Keratinocyte (primary cell): Measurements from ENCODE around the gene ORAI3. TPM values are rescaled to one million over a fixed set of nuclear protein-coding genes. Genes with fewer than 3 reads are reported as not detected.
A peak's percentile ranks its signal among the peaks of the same experiment; 100 is the strongest.

Experiments used
- DNase-seq: peaks from one replicate; pipeline ENCODE4 v3.0.0-alpha.2; 2011; ENCODE audit warnings: low read depth, missing footprints, low spot score
- FAIRE-seq: peaks from 2 replicates; lab custom pipeline; 2011; peaks lifted over from hg19 to GRCh38; lab: Jason Lieb, UNC
- H2AFZ ChIP-seq: 2 replicates; pipeline ENCODE4 v1.6.0; 2012; ENCODE audit warnings: low read length, control low read depth, inconsistent platforms; ENCODE audit not compliant: control insufficient read depth
- H3K27ac ChIP-seq: 2 replicates; pipeline ENCODE4 v1.5.1; 2011; ENCODE audit warnings: low read length; ENCODE audit not compliant: control insufficient read depth, insufficient read depth
- H3K27me3 ChIP-seq: 3 replicates; pipeline ENCODE4 v1.6.0; 2011; ENCODE audit warnings: low read length; ENCODE audit not compliant: control insufficient read depth, insufficient read depth; ENCODE audit errors: extremely low read depth
- H3K36me3 ChIP-seq, 2 experiments: 2 replicates in 1 of 2; 3 replicates in 1 of 2; pipeline ENCODE4 v1.5.1; 2011; ENCODE audit warnings: low read length in 2 of 2, mild to moderate bottlenecking in 1 of 2; ENCODE audit not compliant: control insufficient read depth in 2 of 2, insufficient read depth in 2 of 2; ENCODE audit errors: extremely low read depth in 1 of 2
- H3K4me1 ChIP-seq: 3 replicates; pipeline ENCODE4 v1.5.1; 2011; ENCODE audit warnings: low read length; ENCODE audit not compliant: control insufficient read depth, insufficient read depth; ENCODE audit errors: extremely low read depth
- H3K4me2 ChIP-seq: 3 replicates; pipeline ENCODE4 v1.6.0; 2011; ENCODE audit warnings: low read depth, low read length; ENCODE audit not compliant: control insufficient read depth, insufficient read depth; ENCODE audit errors: extremely low read depth
- H3K4me3 ChIP-seq, 3 experiments: fragments of 200-600 bp in 1 of 3; sonication (generic) in 1 of 3; 2 replicates in 2 of 3; 3 replicates in 1 of 3; pipeline ENCODE4 v1.5.1; 2011 to 2016; ENCODE audit warnings: low read length in 3 of 3, mild to moderate bottlenecking in 3 of 3, control low read depth in 2 of 3, inconsistent platforms in 1 of 3, low read depth in 1 of 3, mixed read lengths in 1 of 3, mixed run types in 1 of 3, moderate library complexity in 1 of 3; ENCODE audit not compliant: control insufficient read depth in 2 of 3, insufficient read depth in 2 of 3; ENCODE audit errors: extremely low read depth in 1 of 3
- H3K79me2 ChIP-seq: 2 replicates; pipeline ENCODE4 v1.6.0; 2012; ENCODE audit warnings: low read length; ENCODE audit not compliant: control insufficient read depth, insufficient read depth
- H3K9ac ChIP-seq: 3 replicates; pipeline ENCODE4 v1.6.0; 2011; ENCODE audit warnings: low read length; ENCODE audit not compliant: control insufficient read depth, insufficient read depth; ENCODE audit errors: extremely low read depth
- H3K9me1 ChIP-seq: 3 replicates; pipeline ENCODE4 v1.6.0; 2011; ENCODE audit warnings: low read length; ENCODE audit not compliant: control insufficient read depth, insufficient read depth; ENCODE audit errors: extremely low read depth
- H3K9me3 ChIP-seq: 2 replicates; pipeline ENCODE4 v1.5.1; 2012; ENCODE audit warnings: low read depth, low read length; ENCODE audit not compliant: control insufficient read depth
- H4K20me1 ChIP-seq: 3 replicates; pipeline ENCODE4 v1.6.0; 2011; ENCODE audit warnings: low read length; ENCODE audit not compliant: control insufficient read depth, insufficient read depth; ENCODE audit errors: extremely low read depth
- EZH2 ChIP-seq: IDR thresholded peaks from one replicate; pipeline ENCODE4 v1.6.1; 2012; ENCODE audit warnings: inconsistent platforms, mild to moderate bottlenecking, low read length, moderate library complexity
- dilution Hi-C: fragments of 300-500 bp; cut with MboI; formaldehyde crosslinking; loops from one replicate; pipeline ENCODE4 v1.7.0; 2020; ENCODE audit warnings: low sequenced_read_pairs; ENCODE audit not compliant: extremely low pct_ligation_motif_present
- polyA plus RNA-seq, 5 experiments: library from polyadenylated mRNA; depleted of rRNA in 3 of 5; stranded (reverse) in 3 of 5; stranded (forward) in 1 of 5; unstranded in 1 of 5; fragments of >200 nt; gene quantifications; 1 replicate in 1 of 5; 2 replicates in 3 of 5; 3 replicates in 1 of 5; pipeline versions ENCODE4 v1.2.1 to v1.2.3, GENCODE V29; 2011 to 2012; ENCODE audit warnings: missing spikeins in 2 of 5, low read depth in 1 of 5, low replicate concordance in 1 of 5
- TF ChIP-seq, protein P1 (sequence below), 3 experiments: IDR thresholded peaks in 1 of 3; conservative IDR thresholded peaks in 1 of 3; optimal IDR thresholded peaks in 1 of 3; 2 replicates in 2 of 3; 3 replicates in 1 of 3; pipeline versions ENCODE3 to v1.5.1; 2011; ENCODE audit warnings: low read length in 3 of 3, mild to moderate bottlenecking in 3 of 3, moderate library complexity in 2 of 3, control low read depth in 1 of 3, inconsistent platforms in 1 of 3; ENCODE audit not compliant: insufficient read depth in 2 of 3; ENCODE audit errors: extremely low read depth in 1 of 3

ORAI3 gene
- polyA plus RNA-seq, 1 donor (not counting 4 experiments of a cell fraction or from before 2014, with no cell fraction given) = 8.1 TPM

DNA sequence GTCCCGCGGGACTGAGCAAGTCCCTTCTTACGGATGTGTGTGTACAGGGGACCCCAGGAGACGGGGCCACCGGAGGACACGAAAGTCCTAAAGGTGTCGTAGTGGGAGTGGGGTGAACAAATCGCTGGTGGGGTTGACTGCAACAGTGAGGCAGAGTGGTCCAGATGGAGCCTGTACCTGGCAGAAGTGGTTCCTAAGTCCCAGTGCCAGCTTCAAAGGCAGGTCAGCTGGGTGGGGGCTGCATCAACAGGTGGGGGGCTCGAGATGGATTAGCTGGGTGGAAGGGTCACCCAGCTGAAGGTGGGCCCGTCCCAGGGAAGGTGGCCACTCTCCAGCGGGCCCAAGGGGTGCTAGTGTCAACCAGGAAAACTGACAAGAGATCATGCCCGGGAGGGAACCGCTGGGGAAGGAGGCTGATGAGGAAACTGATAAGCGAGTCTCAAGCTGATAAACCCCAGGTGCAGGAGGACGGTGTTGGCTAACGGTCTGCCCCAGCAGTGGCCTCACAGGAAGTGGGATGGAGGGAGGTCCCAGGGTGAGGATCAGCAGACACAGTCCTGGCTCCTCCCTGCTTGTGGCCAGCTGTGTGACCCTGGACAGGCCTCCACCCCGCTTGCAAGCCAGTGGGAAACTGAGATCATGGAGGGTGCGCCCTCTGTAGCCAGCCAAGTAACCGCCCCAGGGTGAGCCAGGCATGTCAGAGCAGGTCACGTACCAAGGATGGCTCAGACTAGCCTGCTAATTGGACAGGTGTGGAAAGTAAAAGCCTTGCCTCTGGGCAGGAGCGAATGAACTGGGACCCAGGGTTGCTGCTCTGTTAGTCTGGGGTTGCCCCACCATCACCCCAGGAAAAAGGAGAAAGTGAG lies 1.0 kb downstream of the ORAI3 start:
- Histone ChIP-seq H4K20me1 (no peaks in the 10 kb centered on the region), H3K9me3 (no peaks in the 10 kb centered on the region), H3K4me1 (peaks cover 19% of the 10 kb centered on the region), H3K4me3 (peak overlapping the region; percentile 50 to 84 (median 82)), H2AFZ (no peak overlapping the region), H3K9ac (peak overlapping the region; percentile 83), H3K36me3 (peaks cover 5 to 8% of the 10 kb centered on the region in 2 experiments), H3K27ac (peak overlapping the region; percentile 83), H3K4me2 (peak overlapping the region; percentile 98), H3K9me1 (no peaks in the 10 kb centered on the region), H3K79me2 (no peaks in the 10 kb centered on the region), H3K27me3 (no peaks in the 10 kb centered on the region)
- DNase-seq (peak; percentile 98), FAIRE-seq (peak; percentile 91)
- no peak for TF ChIP-seq EZH2
- TF ChIP-seq, protein P1, sequence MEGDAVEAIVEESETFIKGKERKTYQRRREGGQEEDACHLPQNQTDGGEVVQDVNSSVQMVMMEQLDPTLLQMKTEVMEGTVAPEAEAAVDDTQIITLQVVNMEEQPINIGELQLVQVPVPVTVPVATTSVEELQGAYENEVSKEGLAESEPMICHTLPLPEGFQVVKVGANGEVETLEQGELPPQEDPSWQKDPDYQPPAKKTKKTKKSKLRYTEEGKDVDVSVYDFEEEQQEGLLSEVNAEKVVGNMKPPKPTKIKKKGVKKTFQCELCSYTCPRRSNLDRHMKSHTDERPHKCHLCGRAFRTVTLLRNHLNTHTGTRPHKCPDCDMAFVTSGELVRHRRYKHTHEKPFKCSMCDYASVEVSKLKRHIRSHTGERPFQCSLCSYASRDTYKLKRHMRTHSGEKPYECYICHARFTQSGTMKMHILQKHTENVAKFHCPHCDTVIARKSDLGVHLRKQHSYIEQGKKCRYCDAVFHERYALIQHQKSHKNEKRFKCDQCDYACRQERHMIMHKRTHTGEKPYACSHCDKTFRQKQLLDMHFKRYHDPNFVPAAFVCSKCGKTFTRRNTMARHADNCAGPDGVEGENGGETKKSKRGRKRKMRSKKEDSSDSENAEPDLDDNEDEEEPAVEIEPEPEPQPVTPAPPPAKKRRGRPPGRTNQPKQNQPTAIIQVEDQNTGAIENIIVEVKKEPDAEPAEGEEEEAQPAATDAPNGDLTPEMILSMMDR (optimal IDR thresholded peaks at IDR 0.05 in 1 of 3, IDR thresholded peaks at IDR 0.05 in 1 of 3, conservative IDR thresholded peaks at IDR 0.05 in 1 of 3; ENCODE audit: extremely low read depth in 1 of 3, insufficient read depth in 2 of 3, low read length in 3 of 3) = peak; percentile 23 to 47 (median 28)
- dilution Hi-C loops = no loop called here

- Histone ChIP-seq H3K27me3 (no peaks in the 10 kb centered on the region), H3K4me2 (peak overlapping the region; percentile 98), H3K36me3 (peaks cover 5 to 8% of the 10 kb centered on the region in 2 experiments), H3K27ac (peak overlapping the region; percentile 38), H3K79me2 (no peaks in the 10 kb centered on the region), H3K9me1 (no peaks in the 10 kb centered on the region), H3K9me3 (no peaks in the 10 kb centered on the region), H3K9ac (peak overlapping the region; percentile 11), H2AFZ (no peak overlapping the region), H3K4me1 (peaks cover 19% of the 10 kb centered on the region), H4K20me1 (no peaks in the 10 kb centered on the region), H3K4me3 (peak overlapping the region; percentile 43 to 82 (median 50))
- DNase-seq (no peak), FAIRE-seq (no peak)
- dilution Hi-C loops = no loop called here
- TF ChIP-seq, protein P1 (optimal IDR thresholded peaks at IDR 0.05 in 1 of 3, IDR thresholded peaks at IDR 0.05 in 1 of 3, conservative IDR thresholded peaks at IDR 0.05 in 1 of 3; ENCODE audit: extremely low read depth in 1 of 3, insufficient read depth in 2 of 3, low read length in 3 of 3) = no peak
- no peak for TF ChIP-seq EZH2
These were observed 1.7 kb downstream of the ORAI3 start for GRCh38 chr16:30950516-30951065.
